Epithelial cell of proximal tubule (primary cell): ENCODE results near the gene CNTLN. TPM values are rescaled to one million over a fixed set of nuclear protein-coding genes. Genes with fewer than 3 reads are reported as not detected.
A peak's percentile ranks its signal among the peaks of the same experiment; 100 is the strongest.
"Not testable (repeated sequence)": the region's sequence is repeated elsewhere in the genome, so short reads cannot be mapped to it uniquely, and the experiment has no call there.

ENCODE experiments used
- DNase-seq: peaks from one replicate; pipeline ENCODE4 v3.0.0-alpha.2; 2011; ENCODE audit warnings: low read depth
- H3K4me3 ChIP-seq: 2 replicates; pipeline ENCODE4 v1.5.1; 2011; ENCODE audit warnings: low read depth, mild to moderate bottlenecking, low read length
- CTCF ChIP-seq: conservative IDR thresholded peaks from 2 replicates; pipeline ENCODE4 v1.5.1; 2012; ENCODE audit warnings: low read depth, mild to moderate bottlenecking, low read length
- total RNA-seq: library from RNA; depleted of rRNA; stranded (reverse); fragments of >200 nt; gene quantifications from 2 replicates; pipeline ENCODE4 v1.2.3, GENCODE V29; 2015

CNTLN gene
- total RNA-seq, 1 donor from 2014 or later, result 5.6 TPM

GRCh38 chr9:17519761-17520160 is 384.9 kb downstream of the CNTLN start:
- DNase-seq, result no peak
- no peak for TF ChIP-seq CTCF
- no peak overlapping the region for H3K4me3 ChIP-seq

GRCh38 chr9:17520268-17521064 is 385.6 kb downstream of the CNTLN start:
- TF ChIP-seq CTCF, result no peak
- no peak for DNase-seq
- H3K4me3 ChIP-seq, result no peak overlapping the region

GRCh38 chr9:17521100-17521855 is 386.4 kb downstream of the CNTLN start:
- H3K4me3 ChIP-seq, result no peak overlapping the region
- DNase-seq, result no peak
- peak; percentile 16 for TF ChIP-seq CTCF

GRCh38 chr9:17526726-17527125 is 391.9 kb downstream of the CNTLN start:
- not testable (repeated sequence) for DNase-seq, H3K4me3 ChIP-seq

GRCh38 chr9:17528859-17529258 is 394.0 kb downstream of the CNTLN start:
- no peak overlapping the region for H3K4me3 ChIP-seq
- DNase-seq, result no peak
- TF ChIP-seq CTCF, result no peak

- TF ChIP-seq CTCF, result peak; percentile 79
- no peak for DNase-seq
- peak overlapping the region; percentile 30 for H3K4me3 ChIP-seq
Observed at GRCh38 chr9:17531642-17532254, 396.9 kb downstream of the CNTLN start.

- no peak for TF ChIP-seq CTCF
- no peak overlapping the region for H3K4me3 ChIP-seq
- no peak for DNase-seq
Observed at GRCh38 chr9:17532461-17532860, 397.6 kb downstream of the CNTLN start.
